ENCODE results near the gene ZNF317. TPM values are rescaled to one million over a fixed set of nuclear protein-coding genes. Genes with fewer than 3 reads are reported as not detected.

ZNF317 gene
- total RNA-seq, 1 donor from 2014 or later, result 15.1 TPM

DNA sequence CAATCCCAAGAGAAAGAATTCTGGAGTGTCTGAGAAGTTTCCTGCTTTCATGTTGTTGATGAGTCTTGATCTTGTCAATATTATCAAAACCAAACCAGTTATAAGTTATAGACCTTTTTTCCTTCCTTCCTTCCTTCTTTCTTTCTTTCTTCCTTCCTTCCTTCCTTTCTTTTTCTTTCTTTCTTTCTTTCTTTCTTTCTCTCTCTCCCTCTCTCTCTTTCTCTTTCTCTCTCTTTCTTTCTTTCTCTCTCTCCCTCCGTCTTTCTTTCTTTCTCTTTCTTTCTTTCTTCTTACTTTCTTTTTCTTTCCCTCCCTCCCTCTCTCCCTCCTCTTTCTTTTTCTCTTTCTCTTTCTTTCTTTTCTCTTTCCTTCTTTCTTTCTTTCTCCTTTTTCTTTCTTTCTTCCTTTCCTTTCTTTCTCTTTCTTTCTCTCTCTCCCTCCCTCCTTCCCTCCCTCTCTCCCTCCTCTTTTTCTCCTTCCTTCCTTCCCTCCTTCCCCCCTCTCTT, 13.2 kb upstream of the ZNF317 start, which contains the start of gene OR7G3:
OR7G3 (minus strand) TSS at position 51 of the 506 bp plus-strand sequence; CDS start at position 51, 0 bp downstream.
- H3K36me3 ChIP-seq, result no peaks in the 10 kb centered on the region
- intact Hi-C loops (cut with micrococcal nuclease), result no loop called here
- H3K27ac ChIP-seq (replicated peaks), result no peak within 1 kb of the TSS
- no peaks in the 10 kb centered on the region for H3K9me3 ChIP-seq (replicated peaks)
- no peaks in the 10 kb centered on the region for H3K4me1 ChIP-seq
- peaks cover 66% of the 10 kb centered on the region for H3K27me3 ChIP-seq (ENCODE audit: low read depth)
- TF ChIP-seq, protein P1, sequence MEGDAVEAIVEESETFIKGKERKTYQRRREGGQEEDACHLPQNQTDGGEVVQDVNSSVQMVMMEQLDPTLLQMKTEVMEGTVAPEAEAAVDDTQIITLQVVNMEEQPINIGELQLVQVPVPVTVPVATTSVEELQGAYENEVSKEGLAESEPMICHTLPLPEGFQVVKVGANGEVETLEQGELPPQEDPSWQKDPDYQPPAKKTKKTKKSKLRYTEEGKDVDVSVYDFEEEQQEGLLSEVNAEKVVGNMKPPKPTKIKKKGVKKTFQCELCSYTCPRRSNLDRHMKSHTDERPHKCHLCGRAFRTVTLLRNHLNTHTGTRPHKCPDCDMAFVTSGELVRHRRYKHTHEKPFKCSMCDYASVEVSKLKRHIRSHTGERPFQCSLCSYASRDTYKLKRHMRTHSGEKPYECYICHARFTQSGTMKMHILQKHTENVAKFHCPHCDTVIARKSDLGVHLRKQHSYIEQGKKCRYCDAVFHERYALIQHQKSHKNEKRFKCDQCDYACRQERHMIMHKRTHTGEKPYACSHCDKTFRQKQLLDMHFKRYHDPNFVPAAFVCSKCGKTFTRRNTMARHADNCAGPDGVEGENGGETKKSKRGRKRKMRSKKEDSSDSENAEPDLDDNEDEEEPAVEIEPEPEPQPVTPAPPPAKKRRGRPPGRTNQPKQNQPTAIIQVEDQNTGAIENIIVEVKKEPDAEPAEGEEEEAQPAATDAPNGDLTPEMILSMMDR (IDR thresholded peaks at IDR 0.05; ENCODE audit: borderline replicate concordance), result no peak
- no peak within 1 kb of the TSS for H3K4me3 ChIP-seq
- DNase-seq, result no peak

DNA sequence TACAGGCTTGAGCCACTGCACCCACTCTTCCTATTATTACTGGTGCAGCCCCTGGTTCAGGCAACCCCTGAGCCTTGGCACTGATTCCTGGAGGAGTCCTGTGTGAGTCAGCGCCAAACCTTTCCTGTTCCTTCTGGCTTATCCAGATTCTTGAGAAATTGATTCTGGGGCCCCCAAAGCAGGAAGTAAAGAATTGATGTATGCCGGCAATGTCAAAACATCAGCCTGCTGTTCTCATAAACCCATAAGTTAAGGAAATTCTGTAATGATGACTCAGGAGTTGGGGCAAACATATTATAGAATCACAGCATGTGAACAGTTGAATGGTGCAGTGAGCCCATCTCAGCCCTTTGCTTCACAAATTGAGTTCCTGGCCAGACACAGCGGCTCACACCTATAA, 12.0 kb upstream of the ZNF317 start:
- Histone ChIP-seq H3K9me3 (replicated peaks) (no peaks in the 10 kb centered on the region), H3K36me3 (no peaks in the 10 kb centered on the region), H3K27ac (replicated peaks) (no peak overlapping the region), H3K4me3 (no peak overlapping the region), H3K4me1 (no peaks in the 10 kb centered on the region), H3K27me3 (ENCODE audit: low read depth) (peaks cover 74% of the 10 kb centered on the region)
- TF ChIP-seq, protein P1 (IDR thresholded peaks at IDR 0.05; ENCODE audit: borderline replicate concordance), result no peak
- intact Hi-C loops (cut with micrococcal nuclease), result no loop called here
- DNase-seq, result no peak

DNA sequence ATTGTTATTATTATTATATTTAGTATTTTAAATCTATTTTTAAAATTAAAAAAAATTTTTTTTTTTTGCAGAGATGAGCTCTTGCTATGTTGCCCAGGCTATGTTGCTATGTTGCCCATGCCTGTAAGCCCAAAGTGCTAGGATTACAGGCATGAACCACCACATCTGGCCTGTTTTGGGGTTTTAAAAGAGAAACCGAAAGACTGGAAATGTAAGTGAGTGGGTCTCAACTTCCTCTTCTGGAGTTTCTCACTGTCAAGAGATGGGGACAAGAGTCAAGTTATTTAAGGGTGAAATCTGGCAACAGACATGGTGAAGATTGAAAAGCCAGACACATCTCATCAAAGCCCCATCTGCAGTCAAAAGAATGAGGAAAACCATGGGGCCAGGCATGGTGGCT, 9.2 kb upstream of the ZNF317 start:
- DNase-seq, result no peak
- Histone ChIP-seq H3K9me3 (replicated peaks) (no peaks in the 10 kb centered on the region), H3K4me3 (no peak overlapping the region), H3K27me3 (ENCODE audit: low read depth) (peaks cover 84% of the 10 kb centered on the region), H3K4me1 (no peaks in the 10 kb centered on the region), H3K27ac (replicated peaks) (no peak overlapping the region), H3K36me3 (no peaks in the 10 kb centered on the region)
- intact Hi-C loops (cut with micrococcal nuclease), result no loop called here
- TF ChIP-seq, protein P1 (IDR thresholded peaks at IDR 0.05; ENCODE audit: borderline replicate concordance), result no peak

DNA sequence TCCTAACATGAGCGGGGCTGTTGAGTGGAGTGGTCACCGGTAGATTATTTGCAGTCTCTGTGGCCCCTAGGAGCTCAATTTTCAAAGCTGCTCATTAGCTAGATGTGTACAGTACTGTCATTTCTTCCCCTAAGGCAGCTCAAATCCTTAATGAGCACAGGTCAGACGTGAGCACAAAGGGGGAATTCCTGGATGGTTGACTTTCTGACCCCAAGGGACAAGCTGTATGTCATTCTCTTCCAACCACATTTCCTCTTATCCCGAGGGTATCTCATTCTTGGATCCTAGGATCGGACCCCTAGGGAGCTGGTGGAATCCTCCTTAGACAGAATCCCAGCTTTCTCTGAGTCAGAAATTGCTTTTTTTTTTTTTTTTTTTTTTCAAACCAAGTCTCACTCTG, 7.8 kb upstream of the ZNF317 start:
- no peaks in the 10 kb centered on the region for H3K9me3 ChIP-seq (replicated peaks)
- TF ChIP-seq, protein P1 (IDR thresholded peaks at IDR 0.05; ENCODE audit: borderline replicate concordance), result no peak
- DNase-seq, result no peak
- H3K36me3 ChIP-seq, result no peaks in the 10 kb centered on the region
- peaks cover 9% of the 10 kb centered on the region for H3K4me1 ChIP-seq
- no peak overlapping the region for H3K4me3 ChIP-seq
- H3K27me3 ChIP-seq (ENCODE audit: low read depth), result peaks cover 70% of the 10 kb centered on the region
- intact Hi-C loops (cut with micrococcal nuclease), result no loop called here
- no peak overlapping the region for H3K27ac ChIP-seq (replicated peaks)

DNA sequence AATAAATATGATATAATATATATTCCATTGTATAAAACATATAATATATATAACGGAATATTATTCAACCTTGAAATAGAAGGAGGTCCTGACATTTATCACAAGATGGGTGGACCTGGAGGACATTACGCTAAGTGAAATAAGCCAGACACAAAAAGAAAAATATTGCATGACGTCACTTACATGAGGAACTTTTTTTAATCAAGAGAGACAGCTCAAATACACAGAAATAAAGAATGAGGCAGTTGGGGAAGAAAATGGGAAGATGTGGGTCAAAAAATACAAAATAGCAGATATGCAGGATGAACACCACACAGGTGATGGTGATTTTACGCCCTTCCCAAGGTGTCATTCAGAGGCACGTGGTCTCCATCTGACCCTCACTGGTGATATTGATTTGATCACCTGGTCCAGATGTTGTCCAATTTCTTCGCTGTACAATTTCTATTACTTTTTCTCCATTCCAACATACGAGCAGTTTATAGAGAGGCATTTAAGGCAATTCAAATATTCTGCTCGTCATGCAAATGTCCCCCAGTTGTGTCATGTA, 513 bp upstream of the ZNF317 start:
- H3K9me3 ChIP-seq (replicated peaks), result peaks cover 9% of the 10 kb centered on the region
- peak overlapping the region; percentile 89 for H3K27ac ChIP-seq (replicated peaks)
- TF ChIP-seq, protein P1 (IDR thresholded peaks at IDR 0.05; ENCODE audit: borderline replicate concordance), result no peak
- H3K36me3 ChIP-seq, result peaks cover 5% of the 10 kb centered on the region
- intact Hi-C loops (cut with micrococcal nuclease), result no loop called here
- H3K4me3 ChIP-seq, result peak overlapping the region; percentile 88
- H3K27me3 ChIP-seq (ENCODE audit: low read depth), result peaks cover 4% of the 10 kb centered on the region
- no peak for DNase-seq
- H3K4me1 ChIP-seq, result peaks cover 39% of the 10 kb centered on the region
